ENCODE measurements around the gene B3GNT8.

GRCh38 chr19:41411968-41412265, 15.3 kb downstream of the B3GNT8 start:
- TF ChIP-seq CTCF (conservative IDR thresholded peaks at IDR 0.05) (no peak), ZFX (IDR thresholded peaks at IDR 0.05) (no peak)
